Activated B cell treated with CpG ODN at 0.5 μM for 24 hours (primary cell): ENCODE measurements around the gene IVNS1ABP. TPM values are rescaled to one million over a fixed set of nuclear protein-coding genes. Genes with fewer than 3 reads are reported as not detected.

ENCODE experiments used
- ATAC-seq: fragments of 200-7000 bp; cut with Tn5 transposase; one replicate; pipeline ENCODE4 v1.10.0; 2021; ENCODE audit warnings: low read depth, mild to moderate bottlenecking, moderate library complexity
- CTCF ChIA-PET: fragments of 350-600 bp; sonication (Branson Sonifier 250); formaldehyde crosslinking; loops from one replicate; lab custom pipeline; 2021; ENCODE audit warnings: antibody characterized with exemption; lab: Charles Lee
- POLR2A ChIA-PET: fragments of 350-600 bp; sonication (Branson Sonifier 250); formaldehyde crosslinking; loops from one replicate; lab custom pipeline; 2021; ENCODE audit warnings: antibody characterized with exemption; lab: Charles Lee
- DNase-seq: peaks from one replicate; pipeline ENCODE4 v3.0.0; 2022
- H3K27ac Mint-ChIP-seq: one replicate; pipeline ENCODE4 v1.8.0; 2020; ENCODE audit warnings: mixed read lengths
- H3K27me3 Mint-ChIP-seq: one replicate; pipeline ENCODE4 v1.8.0; 2021; ENCODE audit warnings: mixed read lengths
- H3K36me3 Mint-ChIP-seq: one replicate; pipeline ENCODE4 v1.8.0; 2021; ENCODE audit warnings: low read depth, mixed read lengths
- H3K4me1 Mint-ChIP-seq: one replicate; pipeline ENCODE4 v1.8.0; 2021; ENCODE audit warnings: mixed read lengths
- H3K4me3 Mint-ChIP-seq: one replicate; pipeline ENCODE4 v1.8.0; 2020; ENCODE audit warnings: mild to moderate bottlenecking, mixed read lengths
- H3K9me3 Mint-ChIP-seq: one replicate; pipeline ENCODE4 v1.8.0; 2020; ENCODE audit warnings: mixed read lengths
- CTCF ChIP-seq: fragments of 200-600 bp; IDR thresholded peaks from one replicate; pipeline ENCODE4 v1.8.0; 2022; ENCODE audit warnings: antibody characterized with exemption, mild to moderate bottlenecking
- intact Hi-C: fragments of 100-400 bp; cut with micrococcal nuclease; formaldehyde crosslinking; loops from one replicate; pipeline ENCODE4 v1.15.1; 2024
- total RNA-seq: library from RNA; stranded (reverse); gene quantifications from 2 replicates; pipeline ENCODE4 v1.2.3, GENCODE V29; 2022

The IVNS1ABP gene
- total RNA-seq, 1 donor from 2014 or later, result 149 TPM

DNA sequence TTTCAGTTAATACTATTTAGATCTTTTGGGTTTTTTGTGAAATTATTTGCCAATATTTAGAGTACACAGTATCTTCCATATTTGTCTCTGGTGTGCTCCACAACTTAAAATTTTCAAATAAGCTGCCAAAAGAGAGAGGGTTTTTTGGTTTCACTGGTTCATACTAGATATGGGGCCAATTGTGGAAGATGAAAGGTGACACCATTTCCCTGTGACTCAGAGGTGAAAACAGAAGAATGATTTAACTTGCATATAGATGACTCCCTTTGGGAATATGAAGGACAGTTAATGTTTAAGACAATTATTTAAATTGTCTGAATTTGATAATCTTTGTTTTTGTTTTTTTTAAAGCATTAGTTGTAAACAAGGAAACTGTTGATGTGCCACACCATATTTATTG lies 37.5 kb downstream of the IVNS1ABP start:
- peaks cover 22% of the 10 kb centered on the region for H3K36me3 Mint-ChIP-seq
- no peak for TF ChIP-seq CTCF
- DNase-seq (no peak), ATAC-seq (no peak)
- H3K4me1 Mint-ChIP-seq, result peaks cover 2% of the 10 kb centered on the region
- POLR2A ChIA-PET, result no interaction called here
- intact Hi-C loops, result no loop called here
- CTCF ChIA-PET, result no interaction called here
- H3K4me3 Mint-ChIP-seq, result no peak overlapping the region
- no peaks in the 10 kb centered on the region for H3K27me3 Mint-ChIP-seq
- H3K27ac Mint-ChIP-seq, result no peak overlapping the region
- no peaks in the 10 kb centered on the region for H3K9me3 Mint-ChIP-seq

DNA sequence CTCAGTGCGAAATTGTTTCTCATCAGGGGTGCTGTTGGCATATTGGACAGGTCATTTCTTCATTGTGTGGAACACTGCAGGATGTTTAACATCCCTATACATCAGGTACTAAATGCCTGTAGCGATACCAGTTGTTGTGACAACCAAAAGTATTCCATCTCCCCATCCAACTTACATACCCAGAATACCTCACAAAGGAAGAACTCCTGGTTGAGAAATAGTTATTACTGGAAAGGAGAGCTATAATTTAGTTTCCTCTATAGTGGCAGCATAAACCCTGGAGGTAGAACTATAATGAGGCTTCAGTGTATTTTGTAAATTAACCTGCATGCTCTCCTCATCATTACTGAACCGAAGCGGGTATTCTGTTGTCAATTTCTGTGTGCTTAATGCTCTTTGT lies 45.1 kb downstream of the IVNS1ABP start:
- no peak for TF ChIP-seq CTCF
- Mint-ChIP-seq H3K4me1 (no peaks in the 10 kb centered on the region), H3K4me3 (no peak overlapping the region), H3K36me3 (no peaks in the 10 kb centered on the region), H3K27me3 (no peaks in the 10 kb centered on the region), H3K27ac (no peak overlapping the region), H3K9me3 (no peaks in the 10 kb centered on the region)
- DNase-seq (no peak), ATAC-seq (no peak)
- POLR2A ChIA-PET, result no interaction called here
- intact Hi-C loops, result no loop called here
- CTCF ChIA-PET, result no interaction called here

DNA sequence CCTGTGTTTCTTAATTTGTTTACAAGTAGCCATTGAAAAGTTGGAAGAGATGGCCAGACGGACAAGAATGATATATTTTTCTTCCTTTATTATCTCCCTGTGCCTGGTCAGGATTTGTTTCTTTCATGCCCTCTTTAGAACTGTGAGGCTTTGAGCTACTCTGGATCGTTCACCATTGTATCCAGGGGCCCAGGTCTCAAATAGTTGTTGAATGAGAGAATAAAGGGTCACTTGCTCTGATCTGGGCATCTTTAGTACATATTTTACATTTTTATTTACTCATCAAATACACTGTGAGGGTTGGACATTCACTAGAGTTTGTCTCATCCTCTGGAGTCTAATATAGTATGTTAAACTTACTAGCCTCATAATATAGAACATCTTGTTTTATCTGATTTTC lies 48.7 kb downstream of the IVNS1ABP start:
- ChIA-PET CTCF (no interaction called here), POLR2A (no interaction called here)
- Mint-ChIP-seq H3K9me3 (no peaks in the 10 kb centered on the region), H3K4me1 (no peaks in the 10 kb centered on the region), H3K4me3 (no peak overlapping the region), H3K27ac (no peak overlapping the region), H3K36me3 (no peaks in the 10 kb centered on the region), H3K27me3 (no peaks in the 10 kb centered on the region)
- ATAC-seq (no peak), DNase-seq (no peak)
- intact Hi-C loops, result no loop called here
- no peak for TF ChIP-seq CTCF

DNA sequence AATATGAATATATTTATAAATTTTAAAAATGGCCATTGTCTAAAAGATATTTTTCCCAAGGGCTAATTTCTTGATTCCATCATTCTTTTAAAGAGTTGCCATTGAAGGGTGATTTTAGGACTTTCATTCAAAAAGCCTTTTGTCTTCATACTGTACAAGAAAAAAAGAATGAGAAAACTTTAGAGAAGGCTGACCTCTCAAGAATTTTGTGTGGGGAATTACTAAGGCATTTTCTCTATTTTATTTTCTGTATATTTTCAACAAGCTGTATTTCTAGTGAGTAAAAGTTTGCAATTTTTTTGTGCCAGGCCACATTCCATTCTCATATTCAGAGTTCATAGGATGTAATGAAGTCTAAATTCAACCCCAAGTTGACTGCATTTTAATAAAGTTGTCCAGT lies 49.3 kb downstream of the IVNS1ABP start:
- POLR2A ChIA-PET, result no interaction called here
- Mint-ChIP-seq H3K4me3 (no peak overlapping the region), H3K4me1 (no peaks in the 10 kb centered on the region), H3K36me3 (no peaks in the 10 kb centered on the region), H3K27ac (no peak overlapping the region), H3K9me3 (no peaks in the 10 kb centered on the region), H3K27me3 (no peaks in the 10 kb centered on the region)
- TF ChIP-seq CTCF, result no peak
- DNase-seq, result no peak
- CTCF ChIA-PET, result no interaction called here
- no peak for ATAC-seq
- intact Hi-C loops, result no loop called here

- no peak overlapping the region for H3K27ac Mint-ChIP-seq
- no peaks in the 10 kb centered on the region for H3K9me3 Mint-ChIP-seq
- DNase-seq (no peak), ATAC-seq (no peak)
- H3K4me1 Mint-ChIP-seq, result no peaks in the 10 kb centered on the region
- ChIA-PET CTCF (no interaction called here), POLR2A (no interaction called here)
- H3K4me3 Mint-ChIP-seq, result no peak overlapping the region
- H3K27me3 Mint-ChIP-seq, result no peaks in the 10 kb centered on the region
- H3K36me3 Mint-ChIP-seq, result no peaks in the 10 kb centered on the region
- no peak for TF ChIP-seq CTCF
- intact Hi-C loops, result no loop called here
Measured at GRCh38 chr1:185267301-185267700, 49.7 kb downstream of the IVNS1ABP start.
